Liver (tissue), 9 donors: ENCODE measurements around the gene CCDC33. TPM values are rescaled to one million over a fixed set of nuclear protein-coding genes. Genes with fewer than 3 reads are reported as not detected.

Source experiments
- DNase-seq: peaks from one replicate; pipeline ENCODE4 v3.0.0-alpha.2; 2017; ENCODE audit warnings: low spot score
- H3K27ac ChIP-seq, 2 donors: one replicate each; pipeline ENCODE4 v1.7.0; 2013; ENCODE audit warnings: inconsistent platforms in 2 of 2, low read length in 2 of 2, control low read depth in 1 of 2, low read depth in 1 of 2, mild to moderate bottlenecking in 1 of 2
- H3K27me3 ChIP-seq, 4 donors: one replicate each; pipeline versions ENCODE4 v1.6.1 to v1.7.0; 2013; ENCODE audit warnings: low read length in 3 of 4, inconsistent platforms in 1 of 4, mild to moderate bottlenecking in 1 of 4, moderate library complexity in 1 of 4; ENCODE audit not compliant: control insufficient read depth in 4 of 4, insufficient read depth in 4 of 4
- H3K36me3 ChIP-seq, 4 donors: one replicate each; pipeline versions ENCODE4 v1.6.1 to v1.7.0; 2013; ENCODE audit warnings: low read length in 3 of 4, mild to moderate bottlenecking in 3 of 4, low read depth in 1 of 4, moderate library complexity in 1 of 4; ENCODE audit not compliant: control insufficient read depth in 4 of 4, insufficient read depth in 3 of 4
- H3K4me1 ChIP-seq, 4 donors: one replicate each; pipeline versions ENCODE4 v1.6.1 to v1.7.0; 2013; ENCODE audit warnings: low read length in 3 of 4, mild to moderate bottlenecking in 3 of 4, moderate library complexity in 1 of 4; ENCODE audit not compliant: control insufficient read depth in 4 of 4, insufficient read depth in 4 of 4
- H3K4me3 ChIP-seq, 3 donors: one replicate each; pipeline versions ENCODE4 v1.6.1 to v1.7.0; 2013; ENCODE audit warnings: low read length in 3 of 3, control low read depth in 1 of 3, low read depth in 1 of 3, mild to moderate bottlenecking in 1 of 3
- H3K9ac ChIP-seq, 2 donors: one replicate each; pipeline ENCODE4 v1.7.0; 2013; ENCODE audit warnings: low read length in 2 of 2, mild to moderate bottlenecking in 2 of 2, moderate library complexity in 2 of 2, control low read depth in 1 of 2, low read depth in 1 of 2
- H3K9me3 ChIP-seq, 4 donors: one replicate each; pipeline versions ENCODE4 v1.6.1 to v1.7.0; 2013; ENCODE audit warnings: low read length in 3 of 4; ENCODE audit not compliant: control insufficient read depth in 4 of 4
- EGR1 ChIP-seq, 2 donors: IDR thresholded peaks; 2 replicates each; pipeline ENCODE4 v1.6.1; 2016 to 2018; ENCODE audit warnings: antibody characterized with exemption in 2 of 2, low read depth in 2 of 2
- FOXA1 ChIP-seq: IDR thresholded peaks from 2 replicates; pipeline ENCODE4 v1.6.1; 2016; ENCODE audit warnings: antibody characterized with exemption
- FOXA2 ChIP-seq: IDR thresholded peaks from 2 replicates; pipeline ENCODE4 v1.6.1; 2016; ENCODE audit warnings: antibody characterized with exemption
- GABPA ChIP-seq, 2 donors: IDR thresholded peaks in 1 of 2; conservative IDR thresholded peaks in 1 of 2; 2 replicates each; pipeline ENCODE4 v1.6.1; 2016; ENCODE audit warnings: antibody characterized with exemption in 2 of 2, mild to moderate bottlenecking in 1 of 2, moderate library complexity in 1 of 2
- HNF4A ChIP-seq, 2 donors: conservative IDR thresholded peaks; 2 replicates each; pipeline ENCODE4 v1.6.1; 2016; ENCODE audit warnings: antibody characterized with exemption in 2 of 2, mild to moderate bottlenecking in 2 of 2
- HNF4G ChIP-seq: IDR thresholded peaks from 2 replicates; pipeline ENCODE4 v1.6.1; 2016; ENCODE audit warnings: antibody characterized with exemption
- JUND ChIP-seq, 2 donors: IDR thresholded peaks; 2 replicates each; pipeline ENCODE4 v1.6.1; 2016; ENCODE audit warnings: antibody characterized with exemption in 2 of 2
- MAX ChIP-seq: IDR thresholded peaks from 2 replicates; pipeline ENCODE4 v1.6.1; 2016; ENCODE audit warnings: antibody characterized with exemption
- NR2F2 ChIP-seq: IDR thresholded peaks from 2 replicates; pipeline ENCODE4 v1.6.1; 2016; ENCODE audit warnings: antibody characterized with exemption
- RAD21 ChIP-seq, 2 donors: IDR thresholded peaks; 2 replicates each; pipeline ENCODE4 v1.6.1; 2016; ENCODE audit warnings: antibody characterized with exemption in 2 of 2, mild to moderate bottlenecking in 2 of 2
- REST ChIP-seq: IDR thresholded peaks from 2 replicates; pipeline ENCODE4 v1.6.1; 2016; ENCODE audit warnings: antibody characterized with exemption, mild to moderate bottlenecking
- RXRA ChIP-seq, 2 donors: IDR thresholded peaks; 2 replicates each; pipeline ENCODE4 v1.6.1; 2017 to 2018; ENCODE audit warnings: antibody characterized with exemption in 2 of 2, mild to moderate bottlenecking in 1 of 2
- SP1 ChIP-seq: IDR thresholded peaks from 2 replicates; pipeline ENCODE4 v1.6.1; 2018; ENCODE audit warnings: antibody characterized with exemption, mild to moderate bottlenecking
- TAF1 ChIP-seq: conservative IDR thresholded peaks from 2 replicates; pipeline ENCODE4 v1.6.1; 2016; ENCODE audit warnings: antibody characterized with exemption, mild to moderate bottlenecking
- YY1 ChIP-seq: IDR thresholded peaks from 2 replicates; pipeline ENCODE4 v1.6.1; 2016; ENCODE audit warnings: antibody characterized with exemption, mild to moderate bottlenecking
- WGBS: extraction: QIAGEN DNeasy Blood & Tissue Kit; methylation state at CpG from one replicate; pipeline ENCODE4 v1.1.7; 2013; 5-methylcytosine and 5-hydroxymethylcytosine counted together
- polyA plus RNA-seq, 2 donors: library from polyadenylated mRNA; stranded (reverse) in 1 of 2; unstranded in 1 of 2; fragments of 200-250 nt in 1 of 2; fragments of >200 nt in 1 of 2; fragmentation: Nextera tagmentation in 1 of 2; extraction: Ambion mirVana in 1 of 2; gene quantifications; one replicate each; pipeline versions ENCODE4 v1.2.1 to v1.2.3, GENCODE V29; 2013 to 2015
- total RNA-seq, 2 donors: library from RNA; depleted of rRNA; stranded (reverse); fragments of >200 nt; gene quantifications; one replicate each; pipeline ENCODE4 v1.2.3, GENCODE V29; 2014
- TF ChIP-seq, protein P1 (sequence below): IDR thresholded peaks from 2 replicates; pipeline ENCODE4 v1.6.1; 2016; ENCODE audit warnings: antibody characterized with exemption
- TF ChIP-seq, protein P2 (sequence below): IDR thresholded peaks from 2 replicates; pipeline ENCODE4 v1.6.1; 2016; ENCODE audit warnings: antibody characterized with exemption
- TF ChIP-seq, protein P3 (sequence below): fragments of 150-350 bp; IDR thresholded peaks from 2 replicates; pipeline ENCODE4 v1.5.1; 2017; ENCODE audit warnings: improper control_type of control experiment, low read depth, low read length; ENCODE audit not compliant: missing input control
- donor health status: healthy.
- donor health status: healthy.
- donor health status: healthy.
- donor health status: healthy.
- donor health status: healthy.

Gene CCDC33
- total and polyA plus RNA-seq, 4 donors: not detected

GRCh38 chr15:74313889-74314288 lies 77.8 kb downstream of the CCDC33 start:
- no peaks in the 10 kb centered on the region for H3K36me3 ChIP-seq
- H3K4me3 ChIP-seq: no peak overlapping the region
- WGBS: 87% methylated on average over 7 of the region's 7 CpGs
- H3K27ac ChIP-seq: no peak overlapping the region
- DNase-seq: no peak
- H3K27me3 ChIP-seq: peaks cover 0 to 6% (median 0%) of the 10 kb centered on the region in 4 donors
- H3K4me1 ChIP-seq: no peaks in the 10 kb centered on the region
- no peaks in the 10 kb centered on the region for H3K9me3 ChIP-seq
- TF ChIP-seq YY1 (no peak), HNF4A (conservative IDR thresholded peaks at IDR 0.05) (no peak), EGR1 (IDR thresholded peaks at IDR 0.05; ENCODE audit: low read depth in 2 of 2) (no peak), MAX (no peak)
- no peak overlapping the region for H3K9ac ChIP-seq

DNA sequence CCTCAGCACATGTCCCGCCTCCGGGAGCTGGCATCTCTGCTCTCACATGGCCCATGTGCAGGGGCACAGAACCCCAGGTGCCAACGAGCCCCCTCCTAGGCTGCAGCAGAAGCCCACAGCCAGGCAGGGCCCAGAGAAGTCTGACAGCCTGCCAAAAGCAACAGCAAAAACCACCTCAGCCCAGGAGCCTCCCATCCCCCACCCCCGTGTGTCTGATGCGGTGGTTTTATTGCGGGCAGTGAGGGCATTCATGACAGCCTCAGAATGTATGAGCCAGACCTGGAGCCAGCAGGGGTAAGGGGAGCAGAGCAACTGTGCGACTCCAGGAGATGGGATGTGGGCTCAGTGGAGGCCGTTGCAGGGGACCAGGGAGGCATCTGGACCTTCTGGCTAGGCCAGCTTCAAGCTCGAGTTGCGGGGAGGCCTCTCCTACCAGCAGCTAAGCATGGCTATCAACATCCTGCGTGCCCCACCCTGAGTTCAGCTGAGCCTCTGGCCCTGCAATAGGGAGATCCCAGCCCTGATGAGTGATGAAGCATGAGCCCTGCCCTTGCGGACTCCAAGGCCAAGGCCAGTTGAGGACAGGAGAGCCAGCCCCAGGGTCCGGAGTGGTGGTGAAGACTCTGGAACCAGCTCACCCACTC lies 78.8 kb downstream of the CCDC33 start:
- TF ChIP-seq RAD21 (IDR thresholded peaks at IDR 0.05) (no peak), RXRA (IDR thresholded peaks at IDR 0.05) (no peak), YY1 (no peak), JUND (IDR thresholded peaks at IDR 0.05) (no peak), NR2F2 (no peak), HNF4A (conservative IDR thresholded peaks at IDR 0.05) (no peak), GABPA (IDR thresholded peaks at IDR 0.05 in 1 of 2, conservative IDR thresholded peaks at IDR 0.05 in 1 of 2) (no peak), SP1 (no peak), REST (no peak), TAF1 (no peak), FOXA2 (no peak), HNF4G (no peak), FOXA1 (no peak), MAX (no peak), EGR1 (IDR thresholded peaks at IDR 0.05; ENCODE audit: low read depth in 2 of 2) (no peak)
- TF ChIP-seq, protein P1, sequence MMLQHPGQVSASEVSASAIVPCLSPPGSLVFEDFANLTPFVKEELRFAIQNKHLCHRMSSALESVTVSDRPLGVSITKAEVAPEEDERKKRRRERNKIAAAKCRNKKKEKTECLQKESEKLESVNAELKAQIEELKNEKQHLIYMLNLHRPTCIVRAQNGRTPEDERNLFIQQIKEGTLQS: no peak
- TF ChIP-seq, protein P2, sequence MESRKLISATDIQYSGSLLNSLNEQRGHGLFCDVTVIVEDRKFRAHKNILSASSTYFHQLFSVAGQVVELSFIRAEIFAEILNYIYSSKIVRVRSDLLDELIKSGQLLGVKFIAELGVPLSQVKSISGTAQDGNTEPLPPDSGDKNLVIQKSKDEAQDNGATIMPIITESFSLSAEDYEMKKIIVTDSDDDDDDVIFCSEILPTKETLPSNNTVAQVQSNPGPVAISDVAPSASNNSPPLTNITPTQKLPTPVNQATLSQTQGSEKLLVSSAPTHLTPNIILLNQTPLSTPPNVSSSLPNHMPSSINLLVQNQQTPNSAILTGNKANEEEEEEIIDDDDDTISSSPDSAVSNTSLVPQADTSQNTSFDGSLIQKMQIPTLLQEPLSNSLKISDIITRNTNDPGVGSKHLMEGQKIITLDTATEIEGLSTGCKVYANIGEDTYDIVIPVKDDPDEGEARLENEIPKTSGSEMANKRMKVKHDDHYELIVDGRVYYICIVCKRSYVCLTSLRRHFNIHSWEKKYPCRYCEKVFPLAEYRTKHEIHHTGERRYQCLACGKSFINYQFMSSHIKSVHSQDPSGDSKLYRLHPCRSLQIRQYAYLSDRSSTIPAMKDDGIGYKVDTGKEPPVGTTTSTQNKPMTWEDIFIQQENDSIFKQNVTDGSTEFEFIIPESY: no peak
- TF ChIP-seq, protein P3, sequence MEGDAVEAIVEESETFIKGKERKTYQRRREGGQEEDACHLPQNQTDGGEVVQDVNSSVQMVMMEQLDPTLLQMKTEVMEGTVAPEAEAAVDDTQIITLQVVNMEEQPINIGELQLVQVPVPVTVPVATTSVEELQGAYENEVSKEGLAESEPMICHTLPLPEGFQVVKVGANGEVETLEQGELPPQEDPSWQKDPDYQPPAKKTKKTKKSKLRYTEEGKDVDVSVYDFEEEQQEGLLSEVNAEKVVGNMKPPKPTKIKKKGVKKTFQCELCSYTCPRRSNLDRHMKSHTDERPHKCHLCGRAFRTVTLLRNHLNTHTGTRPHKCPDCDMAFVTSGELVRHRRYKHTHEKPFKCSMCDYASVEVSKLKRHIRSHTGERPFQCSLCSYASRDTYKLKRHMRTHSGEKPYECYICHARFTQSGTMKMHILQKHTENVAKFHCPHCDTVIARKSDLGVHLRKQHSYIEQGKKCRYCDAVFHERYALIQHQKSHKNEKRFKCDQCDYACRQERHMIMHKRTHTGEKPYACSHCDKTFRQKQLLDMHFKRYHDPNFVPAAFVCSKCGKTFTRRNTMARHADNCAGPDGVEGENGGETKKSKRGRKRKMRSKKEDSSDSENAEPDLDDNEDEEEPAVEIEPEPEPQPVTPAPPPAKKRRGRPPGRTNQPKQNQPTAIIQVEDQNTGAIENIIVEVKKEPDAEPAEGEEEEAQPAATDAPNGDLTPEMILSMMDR: no peak
- peaks cover 0 to 3% (median 0%) of the 10 kb centered on the region in 4 donors for H3K27me3 ChIP-seq
- no peak overlapping the region for H3K9ac ChIP-seq
- no peaks in the 10 kb centered on the region for H3K36me3 ChIP-seq
- no peaks in the 10 kb centered on the region for H3K9me3 ChIP-seq
- WGBS: 75% methylated on average over 13 of the region's 13 CpGs
- H3K4me3 ChIP-seq: no peak overlapping the region
- no peaks in the 10 kb centered on the region for H3K4me1 ChIP-seq
- no peak overlapping the region for H3K27ac ChIP-seq
- no peak for DNase-seq
